GM18502 (cell line): ENCODE results near the gene IRGC.

ENCODE experiments used
- ATAC-seq: cut with Tn5 transposase; IDR thresholded peaks from one replicate; pipeline ENCODE4 v1.9.1; 2021; ENCODE audit warnings: mild to moderate bottlenecking; ENCODE audit not compliant: unreplicated experiment, poor library complexity

IRGC gene

GRCh38 chr19:43721469-43722048, 5.7 kb downstream of the IRGC start:
- no peak for ATAC-seq

DNA sequence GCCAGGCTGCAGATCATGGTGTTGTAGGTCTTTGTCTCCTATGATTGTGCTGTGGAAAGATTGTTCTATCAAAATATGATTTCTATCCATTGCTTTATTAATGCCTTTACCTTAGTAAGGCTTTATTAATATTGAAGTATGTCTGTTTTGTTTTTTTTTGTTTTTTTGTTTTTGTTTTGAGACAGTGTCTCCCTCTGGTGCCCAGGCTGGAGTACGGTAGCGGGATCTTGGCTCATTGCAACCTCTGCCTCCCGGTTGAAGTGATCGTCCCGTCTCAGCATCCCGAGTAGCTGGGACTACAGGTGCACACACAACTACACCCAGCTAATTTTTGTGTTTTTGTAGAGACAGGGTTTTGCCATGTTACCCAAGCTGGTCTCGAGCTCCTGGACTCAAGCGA, 7.7 kb downstream of the IRGC start:
- no peak for ATAC-seq

DNA sequence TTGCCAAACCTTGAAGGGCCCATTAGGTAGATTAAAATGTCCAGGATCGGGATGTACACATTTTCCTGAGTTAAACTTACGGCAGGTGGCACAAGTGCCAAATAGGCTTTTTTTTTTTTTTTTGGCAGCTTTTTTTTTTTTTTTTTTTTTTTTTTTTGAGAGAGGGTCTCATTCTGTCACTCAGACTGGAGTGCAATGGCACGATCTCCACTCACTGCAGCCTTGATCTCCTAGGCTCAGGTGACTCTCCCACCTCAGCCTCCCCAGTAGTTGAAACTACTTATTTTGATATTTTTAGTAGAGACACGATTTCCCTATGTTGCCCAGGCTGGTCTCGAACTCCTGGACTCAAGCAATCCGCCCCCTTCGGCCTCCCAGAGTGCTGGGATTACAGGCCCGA, 9.0 kb downstream of the IRGC start:
- ATAC-seq: no peak

- ATAC-seq: no peak
These were observed 9.6 kb downstream of the IRGC start for GRCh38 chr19:43725468-43725867.

GRCh38 chr19:43726736-43727592, 11.1 kb downstream of the IRGC start:
- no peak for ATAC-seq

DNA sequence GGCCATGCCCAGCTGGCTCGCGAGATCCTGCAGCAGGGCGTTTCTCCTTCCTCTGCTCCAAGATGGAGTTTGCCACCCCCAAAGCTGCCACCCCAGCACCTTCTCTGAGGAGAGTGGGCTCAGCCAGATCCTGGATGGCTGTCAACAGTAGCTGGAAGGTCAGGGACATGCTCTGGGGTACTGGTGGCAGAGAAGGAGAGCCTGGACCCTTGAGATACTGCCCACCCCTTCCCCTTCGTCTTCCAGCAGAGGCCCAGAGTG, 11.6 kb downstream of the IRGC start:
- no peak for ATAC-seq

GRCh38 chr19:43729919-43730318, 14.0 kb downstream of the IRGC start:
- no peak for ATAC-seq

DNA sequence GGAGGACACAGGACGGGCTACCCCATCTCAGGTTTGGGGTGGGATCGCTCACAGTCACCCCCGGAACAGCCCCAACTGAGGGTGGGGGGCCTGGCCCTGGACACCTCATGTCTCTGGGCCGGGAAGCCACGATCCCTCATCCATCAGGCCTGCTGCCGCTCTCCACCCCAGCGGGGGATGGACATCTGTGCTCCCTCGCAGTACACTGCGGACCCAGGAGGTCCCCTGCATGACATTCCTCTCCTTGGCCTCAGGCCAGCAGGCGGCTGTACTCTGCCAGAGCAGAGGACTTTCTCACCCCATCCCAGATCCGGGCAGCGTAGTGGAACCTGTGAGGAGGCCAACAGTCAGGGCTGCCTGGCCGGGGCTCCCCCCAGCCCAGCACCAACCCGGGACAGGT, 15.5 kb downstream of the IRGC start:
- ATAC-seq: no peak

DNA sequence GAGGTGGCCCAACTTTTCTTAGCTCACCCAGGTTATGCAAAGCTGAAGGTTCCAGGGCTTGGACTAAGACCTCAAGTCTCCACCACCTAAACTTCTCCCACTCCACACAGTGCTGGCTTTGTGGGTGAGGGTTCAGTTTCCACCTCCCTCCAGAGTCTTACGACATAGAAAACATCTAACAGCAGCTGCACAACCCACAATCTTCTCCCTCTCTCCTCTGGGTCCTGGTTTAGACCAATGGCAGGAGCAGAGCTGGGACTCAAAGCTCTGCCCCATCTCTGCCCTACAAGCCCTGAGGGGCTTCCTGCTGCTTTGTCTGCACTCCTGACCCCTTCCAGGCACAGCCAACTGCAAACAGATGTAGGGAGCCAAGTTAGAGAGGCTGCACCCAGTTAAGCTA, 16.0 kb downstream of the IRGC start:
- ATAC-seq: no peak

GRCh38 chr19:43735013-43735412, 19.1 kb downstream of the IRGC start:
- no peak for ATAC-seq

GRCh38 chr19:43735957-43736356, 20.1 kb downstream of the IRGC start:
- ATAC-seq: no peak

DNA sequence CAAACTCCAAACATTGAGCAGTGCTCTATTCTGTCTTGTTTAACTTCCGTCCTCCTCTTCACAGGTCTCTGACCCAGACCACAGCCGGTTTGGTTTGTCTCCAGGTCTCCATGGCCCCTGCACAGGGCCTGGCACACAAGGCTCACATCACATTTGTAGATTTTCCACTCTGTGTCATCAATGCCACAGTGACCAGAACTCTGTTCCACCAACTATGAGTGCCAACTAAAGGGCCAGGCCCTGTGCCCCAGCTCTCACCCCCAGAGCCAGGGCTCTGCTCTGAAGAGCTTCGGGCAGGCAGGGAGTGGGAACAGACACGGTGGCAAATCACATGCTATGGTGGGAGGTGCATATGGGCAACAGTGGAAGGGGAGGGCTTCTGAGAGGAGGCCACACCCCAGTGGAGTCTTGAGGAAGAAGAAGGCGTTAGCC, 22.9 kb downstream of the IRGC start:
- ATAC-seq: no peak

DNA sequence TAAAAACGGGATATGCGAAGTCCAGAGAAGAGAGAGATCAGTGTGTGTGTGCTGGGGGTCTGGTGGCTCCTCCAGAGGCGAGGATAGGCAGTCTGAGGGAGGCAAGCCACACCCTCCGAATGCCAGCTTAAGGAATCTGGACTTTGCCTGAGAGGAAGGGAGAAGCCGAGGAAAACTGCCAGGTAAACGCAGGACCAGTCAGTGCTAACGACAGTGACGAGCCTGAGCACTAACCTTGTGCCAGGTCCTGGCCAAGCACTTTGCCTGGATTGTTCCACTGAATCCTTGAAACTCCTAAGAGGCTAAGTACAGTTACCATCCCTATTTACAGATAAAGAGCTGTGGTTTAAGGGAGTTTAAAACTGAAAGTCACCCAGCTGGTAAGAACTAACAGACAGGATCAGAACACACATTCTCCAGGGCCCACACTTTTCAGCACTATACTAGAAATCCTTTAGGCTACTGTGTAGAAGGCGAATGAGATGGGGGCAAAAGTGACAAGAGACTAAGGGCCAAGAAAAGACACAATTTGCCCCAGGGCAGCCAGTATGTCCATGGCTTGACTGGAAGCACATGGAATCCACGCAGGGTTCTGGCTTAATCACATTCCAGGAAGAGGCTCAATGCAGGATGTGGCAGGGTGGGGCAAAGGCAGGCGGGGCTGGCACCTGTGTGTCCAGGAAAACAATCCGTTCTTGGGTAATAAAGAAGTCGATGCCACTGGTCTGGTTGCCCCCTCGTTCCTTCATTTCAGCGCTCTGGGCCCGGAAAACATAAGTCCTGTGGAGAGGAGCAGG, 23.8 kb downstream of the IRGC start:
- no peak for ATAC-seq

- ATAC-seq: no peak
These were observed 25.4 kb downstream of the IRGC start for GRCh38 chr19:43741075-43741825.

DNA sequence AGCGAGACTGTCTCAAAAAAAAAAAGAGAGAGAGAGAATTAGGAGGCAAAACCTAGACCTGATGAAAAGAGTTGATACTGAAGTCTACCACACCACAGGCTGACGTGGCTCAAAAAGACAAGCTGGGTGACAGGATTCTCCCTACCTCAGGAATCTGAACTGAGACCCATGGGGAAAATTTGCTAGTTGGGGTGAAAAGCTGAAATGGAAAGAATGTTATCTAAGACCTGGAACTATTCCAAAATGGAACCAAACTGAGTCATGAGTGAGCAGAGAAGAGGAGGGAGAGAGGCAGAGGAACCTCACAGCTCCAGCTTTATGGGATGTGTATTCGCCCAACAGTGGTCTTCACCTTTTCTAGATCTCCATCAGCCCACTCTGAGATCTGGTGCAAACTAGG, 27.2 kb downstream of the IRGC start:
- no peak for ATAC-seq

DNA sequence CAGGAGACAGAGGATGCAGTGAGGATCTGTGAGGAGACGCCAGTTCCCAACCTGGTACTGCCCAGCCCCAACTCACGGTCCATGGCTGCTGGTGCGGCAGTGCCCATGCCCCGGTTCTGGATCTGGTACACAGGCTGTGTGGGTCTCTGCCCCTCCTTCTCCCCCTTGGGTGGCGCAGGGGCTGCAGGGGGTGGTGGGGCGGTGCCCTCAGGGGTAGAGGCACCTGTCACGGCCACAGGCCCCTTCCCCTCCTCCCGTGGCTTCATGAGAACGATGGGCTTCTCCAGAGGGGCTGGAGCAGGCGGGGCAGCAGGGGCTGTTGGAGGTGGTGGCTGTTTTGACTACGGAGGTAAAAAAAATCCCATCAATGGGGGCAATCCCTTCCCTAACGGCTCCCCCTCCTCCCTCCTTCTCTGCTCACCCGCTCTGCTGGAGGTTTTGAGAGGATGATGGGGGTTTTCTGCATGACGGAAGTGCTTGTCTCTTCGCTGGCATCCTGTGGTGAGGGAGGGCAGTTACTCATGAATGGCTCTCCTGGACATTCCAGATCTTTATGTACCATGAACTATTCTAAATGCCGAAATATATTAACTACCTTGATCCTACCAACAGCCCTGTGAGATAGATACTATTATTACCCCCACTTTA, 31.8 kb downstream of the IRGC start:
- ATAC-seq: no peak

- no peak for ATAC-seq
These were observed 32.3 kb downstream of the IRGC start for GRCh38 chr19:43748205-43748594.

GRCh38 chr19:43748685-43749084, 32.8 kb downstream of the IRGC start:
- no peak for ATAC-seq

DNA sequence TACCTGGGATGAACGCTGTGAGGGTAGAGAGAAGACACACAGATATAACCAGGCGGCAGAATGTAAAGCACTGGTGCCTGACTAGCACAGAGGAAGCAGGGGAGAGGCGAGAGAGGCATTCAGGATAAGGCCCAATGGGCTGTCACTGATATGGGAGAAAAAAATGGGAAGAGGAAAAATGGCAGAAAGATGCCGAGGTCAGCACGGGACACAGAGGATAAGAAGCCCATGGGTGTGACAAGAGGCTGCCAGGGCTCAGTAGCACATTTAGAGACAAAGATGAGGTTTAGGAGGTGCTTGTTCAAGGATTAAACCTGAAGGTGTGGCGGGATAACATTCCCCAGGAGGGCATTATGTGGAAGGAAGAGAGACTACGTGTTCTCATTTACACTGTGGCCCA, 33.3 kb downstream of the IRGC start:
- no peak for ATAC-seq

- no peak for ATAC-seq
These were observed 34.0 kb downstream of the IRGC start for GRCh38 chr19:43749898-43750297.
